ENCODE data around the gene TANGO2.
"Not testable (repeated sequence)": the region's sequence is repeated elsewhere in the genome, so short reads cannot be mapped to it uniquely, and the experiment has no call there.

The TANGO2 gene

GRCh38 chr22:20064140-20064480, 43.2 kb downstream of the TANGO2 start:
- no peak overlapping the region for H3K27ac Mint-ChIP-seq
- H3K4me1 Mint-ChIP-seq = peaks cover 6% of the 10 kb centered on the region
- no peaks in the 10 kb centered on the region for H3K9me3 Mint-ChIP-seq
- no peak overlapping the region for H3K4me3 Mint-ChIP-seq
- DNase-seq (ENCODE audit: low spot score in 2 of 2) (no peak), ATAC-seq (no peak)
- H3K36me3 Mint-ChIP-seq = peaks cover 13% of the 10 kb centered on the region

- ATAC-seq = no peak
- no peak for DNase-seq (ENCODE audit: low spot score in 2 of 2)
- Mint-ChIP-seq H3K4me3 (no peak overlapping the region), H3K36me3 (peaks cover 13% of the 10 kb centered on the region), H3K4me1 (peaks cover under 1% of the 10 kb centered on the region), H3K9me3 (no peaks in the 10 kb centered on the region), H3K27ac (no peak overlapping the region)
These were observed 43.8 kb downstream of the TANGO2 start for GRCh38 chr22:20064545-20065262.

GRCh38 chr22:20065896-20066616, 45.1 kb downstream of the TANGO2 start:
- ATAC-seq = no peak
- no peaks in the 10 kb centered on the region for H3K9me3 Mint-ChIP-seq
- DNase-seq (ENCODE audit: low spot score in 2 of 2) = no peak
- H3K36me3 Mint-ChIP-seq = peaks cover 13% of the 10 kb centered on the region
- H3K4me3 Mint-ChIP-seq = no peak overlapping the region
- H3K27ac Mint-ChIP-seq = no peak overlapping the region
- no peaks in the 10 kb centered on the region for H3K4me1 Mint-ChIP-seq

- Mint-ChIP-seq H3K27ac (no peak overlapping the region), H3K36me3 (peaks cover 8% of the 10 kb centered on the region), H3K4me1 (no peaks in the 10 kb centered on the region), H3K4me3 (no peak overlapping the region), H3K9me3 (no peaks in the 10 kb centered on the region)
- DNase-seq (ENCODE audit: low spot score in 2 of 2) = no peak
- ATAC-seq = no peak
These were observed 45.9 kb downstream of the TANGO2 start for GRCh38 chr22:20066617-20067383.

GRCh38 chr22:20067384-20067682, 46.4 kb downstream of the TANGO2 start:
- H3K36me3 Mint-ChIP-seq; ATAC-seq; H3K27ac Mint-ChIP-seq; H3K4me3 Mint-ChIP-seq; DNase-seq (ENCODE audit: low spot score in 2 of 2); H3K4me1 Mint-ChIP-seq; H3K9me3 Mint-ChIP-seq: not testable (repeated sequence)

- DNase-seq (ENCODE audit: low spot score in 2 of 2) (no peak), ATAC-seq (no peak)
- no peak overlapping the region for H3K27ac Mint-ChIP-seq
- H3K36me3 Mint-ChIP-seq = no peaks in the 10 kb centered on the region
- no peaks in the 10 kb centered on the region for H3K4me1 Mint-ChIP-seq
- no peak overlapping the region for H3K4me3 Mint-ChIP-seq
- no peaks in the 10 kb centered on the region for H3K9me3 Mint-ChIP-seq
These were observed 47.7 kb downstream of the TANGO2 start for GRCh38 chr22:20068640-20069039.

- Mint-ChIP-seq H3K36me3 (no peaks in the 10 kb centered on the region), H3K27ac (no peak overlapping the region), H3K4me1 (no peaks in the 10 kb centered on the region), H3K4me3 (no peak overlapping the region), H3K9me3 (no peaks in the 10 kb centered on the region)
- ATAC-seq (no peak), DNase-seq (ENCODE audit: low spot score in 2 of 2) (no peak)
These were observed 48.6 kb downstream of the TANGO2 start for GRCh38 chr22:20069331-20070042.

GRCh38 chr22:20071524-20071972, 50.6 kb downstream of the TANGO2 start:
- no peak for ATAC-seq
- no peaks in the 10 kb centered on the region for H3K9me3 Mint-ChIP-seq
- DNase-seq (ENCODE audit: low spot score in 2 of 2) = no peak
- H3K36me3 Mint-ChIP-seq = no peaks in the 10 kb centered on the region
- no peak overlapping the region for H3K27ac Mint-ChIP-seq
- H3K4me1 Mint-ChIP-seq = no peaks in the 10 kb centered on the region
- H3K4me3 Mint-ChIP-seq = no peak overlapping the region

GRCh38 chr22:20076627-20077172, 55.8 kb downstream of the TANGO2 start:
- Mint-ChIP-seq H3K4me1 (peaks cover 11% of the 10 kb centered on the region), H3K27ac (no peak overlapping the region), H3K4me3 (no peak overlapping the region), H3K36me3 (peaks cover 10% of the 10 kb centered on the region), H3K9me3 (no peaks in the 10 kb centered on the region)
- DNase-seq (ENCODE audit: low spot score in 2 of 2) (no peak), ATAC-seq (no peak)

- Mint-ChIP-seq H3K27ac (peak within 1 kb of the TSS; percentile 72), H3K4me3 (peak within 1 kb of the TSS; percentile 87), H3K36me3 (peaks cover 11% of the 10 kb centered on the region), H3K9me3 (no peaks in the 10 kb centered on the region), H3K4me1 (peaks cover 43% of the 10 kb centered on the region)
- peak; percentile 68 to 88 for DNase-seq (ENCODE audit: low spot score in 2 of 2)
- ATAC-seq = peak; percentile 92
These were observed 59.0 kb downstream of the TANGO2 start, which contains the start of gene DGCR8 for GRCh38 chr22:20079745-20080444. TSS of gene DGCR8 (plus strand) at chr22:20080241. CDS start at chr22:20085964, 5,723 bp downstream.

GRCh38 chr22:20080445-20080775, 59.5 kb downstream of the TANGO2 start:
- ATAC-seq = peak; percentile 82

GRCh38 chr22:20080776-20081654, 60.1 kb downstream of the TANGO2 start:
- DNase-seq (ENCODE audit: low spot score in 2 of 2) = peak in 1 of 2 donors; percentile 61
- Mint-ChIP-seq H3K9me3 (no peaks in the 10 kb centered on the region), H3K36me3 (peaks cover 22% of the 10 kb centered on the region), H3K27ac (peak overlapping the region; percentile 72), H3K4me3 (peak overlapping the region; percentile 87), H3K4me1 (peaks cover 54% of the 10 kb centered on the region)
- ATAC-seq = peak; percentile 17

More at GRCh38 chr22:20080445-20080775, 59.5 kb downstream of the TANGO2 start:
- H3K36me3 Mint-ChIP-seq = peaks cover 16% of the 10 kb centered on the region
- H3K27ac Mint-ChIP-seq = peak overlapping the region; percentile 72
- peaks cover 48% of the 10 kb centered on the region for H3K4me1 Mint-ChIP-seq
- peak; percentile 53 to 81 for DNase-seq (ENCODE audit: low spot score in 2 of 2)
- H3K4me3 Mint-ChIP-seq = peak overlapping the region; percentile 87
- H3K9me3 Mint-ChIP-seq = no peaks in the 10 kb centered on the region

GRCh38 chr22:20083157-20083890, 62.4 kb downstream of the TANGO2 start:
- Mint-ChIP-seq H3K27ac (peak overlapping the region; percentile 72), H3K9me3 (no peaks in the 10 kb centered on the region), H3K36me3 (peaks cover 45% of the 10 kb centered on the region), H3K4me1 (peaks cover 76% of the 10 kb centered on the region), H3K4me3 (peak overlapping the region; percentile 87)
- ATAC-seq (no peak), DNase-seq (ENCODE audit: low spot score in 2 of 2) (no peak)

Measured in stimulated activated effector memory CD8-positive, alpha-beta T cell treated with anti-CD3 and anti-CD28 coated beads, Interleukin-12 subunit alpha, Interleukin-12 subunit beta, amount 100 ng/mL, for 72 hours (primary cell).